ENCODE measurements around the gene PTEN.
"Not testable (repeated sequence)": the region's sequence is repeated elsewhere in the genome, so short reads cannot be mapped to it uniquely, and the experiment has no call there.

PTEN gene
- 174 reads per million, percentile 91 among the genes with 10 or more reads in this experiment for total RNA-seq

GRCh38 chr10:87863053-87863943, at the start of gene PTEN, which contains the start of gene KLLN:
TSS of gene PTEN (plus strand) at chr10:87863625. CDS start at chr10:87864470, 845 bp downstream.
TSS of gene KLLN (minus strand) at chr10:87863533. CDS start at chr10:87862487, 1,046 bp downstream.
- peak; percentile 73 for DNase-seq

GRCh38 chr10:87816163-87816897, 47.1 kb upstream of the PTEN start:
- DNase-seq: no peak

- DNase-seq: no peak
These were observed 46.4 kb upstream of the PTEN start for GRCh38 chr10:87816898-87817608.

- peak; percentile 83 for DNase-seq
These were observed 45.6 kb upstream of the PTEN start, which contains the start of gene ATAD1 for GRCh38 chr10:87817609-87818504. TSS of gene ATAD1 (minus strand) at chr10:87818226. CDS start at chr10:87814599, 3,627 bp downstream.

GRCh38 chr10:87818505-87819288, 44.7 kb upstream of the PTEN start:
- DNase-seq: peak; percentile 52

- no peak for DNase-seq
These were observed 44.2 kb upstream of the PTEN start for GRCh38 chr10:87819289-87819585.

- DNase-seq: no peak
These were observed 36.8 kb upstream of the PTEN start for GRCh38 chr10:87826653-87827052.

- DNase-seq: no peak
These were observed 35.7 kb upstream of the PTEN start for GRCh38 chr10:87827681-87828080.

GRCh38 chr10:87829051-87829450, 34.4 kb upstream of the PTEN start:
- not testable (repeated sequence) for DNase-seq

GRCh38 chr10:87829986-87830729, 33.3 kb upstream of the PTEN start:
- no peak for DNase-seq

- no peak for DNase-seq
These were observed 27.3 kb upstream of the PTEN start for GRCh38 chr10:87836098-87836497.

GRCh38 chr10:87837445-87837844, 26.0 kb upstream of the PTEN start:
- DNase-seq: no peak

GRCh38 chr10:87838650-87839049, 24.8 kb upstream of the PTEN start:
- DNase-seq: no peak

- no peak for DNase-seq
These were observed 22.2 kb upstream of the PTEN start for GRCh38 chr10:87841186-87841585.

GRCh38 chr10:87842220-87842641, 21.2 kb upstream of the PTEN start:
- no peak for DNase-seq

GRCh38 chr10:87842776-87843497, 20.5 kb upstream of the PTEN start:
- DNase-seq: no peak

- DNase-seq: no peak
These were observed 19.7 kb upstream of the PTEN start for GRCh38 chr10:87843714-87844113.

- no peak for DNase-seq
These were observed 18.4 kb upstream of the PTEN start for GRCh38 chr10:87844837-87845623.

- no peak for DNase-seq
These were observed 17.8 kb upstream of the PTEN start for GRCh38 chr10:87845624-87845998.
